ENCODE data around the gene KAZN.
"Not testable (repeated sequence)": the region's sequence is repeated elsewhere in the genome, so short reads cannot be mapped to it uniquely, and the experiment has no call there.

Gene KAZN

GRCh38 chr1:15135604-15136003 lies 537.1 kb downstream of the KAZN start:
- not testable (repeated sequence) for DNase-seq (ENCODE audit: low read depth in 3 of 3)

GRCh38 chr1:15137809-15138208 lies 539.3 kb downstream of the KAZN start:
- no peak for DNase-seq (ENCODE audit: low read depth in 3 of 3)

- DNase-seq (ENCODE audit: low read depth in 3 of 3), result no peak
Observed at GRCh38 chr1:15139654-15140350, 541.3 kb downstream of the KAZN start.

- DNase-seq (ENCODE audit: low read depth in 3 of 3), result no peak
Observed at GRCh38 chr1:15141935-15142539, 543.6 kb downstream of the KAZN start.

- no peak for DNase-seq (ENCODE audit: low read depth in 3 of 3)
Observed at GRCh38 chr1:15145327-15145726, 546.8 kb downstream of the KAZN start.

- no peak for DNase-seq (ENCODE audit: low read depth in 3 of 3)
Observed at GRCh38 chr1:15146142-15146680, 547.7 kb downstream of the KAZN start.

- DNase-seq (ENCODE audit: low read depth in 3 of 3), result no peak
Observed at GRCh38 chr1:15146971-15147376, 548.5 kb downstream of the KAZN start.

GRCh38 chr1:15148004-15148403 lies 549.5 kb downstream of the KAZN start:
- DNase-seq (ENCODE audit: low read depth in 3 of 3), result no peak

- no peak for DNase-seq (ENCODE audit: low read depth in 3 of 3)
Observed at GRCh38 chr1:15148475-15148874, 550.0 kb downstream of the KAZN start.

- no peak for DNase-seq (ENCODE audit: low read depth in 3 of 3)
Observed at GRCh38 chr1:15148941-15149340, 550.5 kb downstream of the KAZN start.

- no peak for DNase-seq (ENCODE audit: low read depth in 3 of 3)
Observed at GRCh38 chr1:15150376-15150775, 551.9 kb downstream of the KAZN start.

- DNase-seq (ENCODE audit: low read depth in 3 of 3), result no peak
Observed at GRCh38 chr1:15151377-15151806, 552.9 kb downstream of the KAZN start.

- DNase-seq (ENCODE audit: low read depth in 3 of 3), result no peak
Observed at GRCh38 chr1:15151871-15152270, 553.4 kb downstream of the KAZN start.

- DNase-seq (ENCODE audit: low read depth in 3 of 3), result no peak
Observed at GRCh38 chr1:15152318-15153183, 554.1 kb downstream of the KAZN start.

GRCh38 chr1:15153184-15153841 lies 554.8 kb downstream of the KAZN start, which contains the start of gene TMEM51:
Gene TMEM51, plus strand, starts transcription at chr1:15153747. Its CDS starts 61,341 bp downstream, at chr1:15215088.
- DNase-seq (ENCODE audit: low read depth in 3 of 3), result no peak

GRCh38 chr1:15153842-15154479 lies 555.5 kb downstream of the KAZN start:
- DNase-seq (ENCODE audit: low read depth in 3 of 3), result peak in 1 of 3 experiments; percentile 46

- no peak for DNase-seq (ENCODE audit: low read depth in 3 of 3)
Observed at GRCh38 chr1:15154480-15155036, 556.1 kb downstream of the KAZN start.

GRCh38 chr1:15155191-15155590 lies 556.7 kb downstream of the KAZN start:
- DNase-seq (ENCODE audit: low read depth in 3 of 3), result no peak

GRCh38 chr1:15155888-15156741 lies 557.6 kb downstream of the KAZN start:
- DNase-seq (ENCODE audit: low read depth in 3 of 3), result no peak

Measured in stimulated activated CD4-positive, alpha-beta T cell treated with anti-CD3 and anti-CD28 coated beads, TNF-alpha, amount 100 ng/mL, for 24 hours (primary cell).